CD1c-positive myeloid dendritic cell (primary cell): ENCODE measurements around the gene VEGFB.

Experiments
- DNase-seq: peaks from one replicate; pipeline ENCODE4 v3.0.0-alpha.2; 2016; ENCODE audit errors: extremely low spot score

The VEGFB gene

DNA sequence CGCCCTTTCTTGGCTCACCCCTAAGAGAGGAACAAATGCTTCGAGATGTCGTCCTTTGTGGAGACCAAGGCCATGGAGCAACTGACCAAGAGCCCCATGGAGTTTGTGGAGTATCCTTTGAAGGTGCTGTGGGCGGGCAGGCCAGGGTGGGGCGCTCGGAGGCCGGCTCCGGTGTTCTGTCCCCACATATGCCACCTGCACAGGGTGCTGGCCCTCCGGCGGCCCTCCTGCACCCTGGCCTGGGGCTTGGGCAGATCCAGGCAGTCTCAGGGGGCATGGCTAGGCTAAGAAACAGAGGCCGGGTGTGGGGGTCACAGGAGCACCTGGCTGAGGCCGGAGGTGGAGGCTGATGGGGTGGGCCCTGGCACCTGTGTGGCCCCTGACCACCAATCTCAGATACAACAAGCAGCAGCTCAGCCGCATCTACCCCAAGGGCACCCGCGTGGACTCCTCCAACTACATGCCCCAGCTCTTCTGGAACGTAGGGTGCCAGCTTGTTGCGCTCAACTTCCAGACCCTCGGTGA is 27.2 kb downstream of the VEGFB start:
- no peak for DNase-seq

GRCh38 chr11:64262271-64263002 is 28.1 kb downstream of the VEGFB start:
- no peak for DNase-seq

- no peak for DNase-seq
Measured at GRCh38 chr11:64263021-64263946, 28.9 kb downstream of the VEGFB start.

DNA sequence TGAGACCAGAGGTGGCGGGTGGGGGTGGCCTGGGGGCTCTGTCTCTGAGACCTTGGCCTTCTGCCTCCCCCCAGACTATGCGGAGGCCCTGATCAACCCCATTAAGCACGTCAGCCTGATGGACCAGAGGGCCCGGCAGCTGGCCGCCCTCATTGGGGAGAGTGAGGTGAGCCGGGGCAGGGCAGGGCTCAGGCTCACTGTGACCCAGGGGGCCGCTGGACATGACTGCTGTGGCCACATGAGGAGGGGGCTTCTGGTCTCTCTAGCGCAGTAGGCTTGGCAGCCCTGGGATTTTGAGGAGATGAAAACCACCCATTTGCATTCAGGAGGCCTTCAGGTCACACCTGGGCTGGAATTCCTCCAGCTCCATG is 29.5 kb downstream of the VEGFB start:
- DNase-seq = no peak

DNA sequence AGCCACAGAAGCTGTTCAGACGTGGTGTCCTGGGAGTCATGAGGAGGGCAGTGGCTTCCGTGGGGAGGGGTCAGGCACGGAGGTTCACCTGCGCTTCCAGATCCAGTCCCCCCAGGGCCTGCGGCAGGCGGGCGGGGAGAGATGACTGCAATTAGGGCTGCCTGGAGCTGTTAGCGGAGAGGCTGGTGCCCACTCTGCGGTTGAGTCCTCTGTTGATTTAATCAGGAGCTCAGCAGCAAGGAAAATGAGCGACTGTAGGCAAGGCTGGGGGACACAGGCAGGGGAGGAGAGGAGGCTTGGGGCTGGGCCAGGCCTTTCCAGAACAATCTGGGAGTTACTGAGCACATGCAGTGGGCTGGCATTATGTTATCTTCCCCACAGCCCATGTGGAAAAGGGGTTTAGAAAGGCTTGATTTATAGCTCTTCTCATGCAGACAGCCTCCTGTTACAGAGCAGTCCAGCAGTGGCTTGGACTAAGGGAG is 30.0 kb downstream of the VEGFB start:
- no peak for DNase-seq

DNA sequence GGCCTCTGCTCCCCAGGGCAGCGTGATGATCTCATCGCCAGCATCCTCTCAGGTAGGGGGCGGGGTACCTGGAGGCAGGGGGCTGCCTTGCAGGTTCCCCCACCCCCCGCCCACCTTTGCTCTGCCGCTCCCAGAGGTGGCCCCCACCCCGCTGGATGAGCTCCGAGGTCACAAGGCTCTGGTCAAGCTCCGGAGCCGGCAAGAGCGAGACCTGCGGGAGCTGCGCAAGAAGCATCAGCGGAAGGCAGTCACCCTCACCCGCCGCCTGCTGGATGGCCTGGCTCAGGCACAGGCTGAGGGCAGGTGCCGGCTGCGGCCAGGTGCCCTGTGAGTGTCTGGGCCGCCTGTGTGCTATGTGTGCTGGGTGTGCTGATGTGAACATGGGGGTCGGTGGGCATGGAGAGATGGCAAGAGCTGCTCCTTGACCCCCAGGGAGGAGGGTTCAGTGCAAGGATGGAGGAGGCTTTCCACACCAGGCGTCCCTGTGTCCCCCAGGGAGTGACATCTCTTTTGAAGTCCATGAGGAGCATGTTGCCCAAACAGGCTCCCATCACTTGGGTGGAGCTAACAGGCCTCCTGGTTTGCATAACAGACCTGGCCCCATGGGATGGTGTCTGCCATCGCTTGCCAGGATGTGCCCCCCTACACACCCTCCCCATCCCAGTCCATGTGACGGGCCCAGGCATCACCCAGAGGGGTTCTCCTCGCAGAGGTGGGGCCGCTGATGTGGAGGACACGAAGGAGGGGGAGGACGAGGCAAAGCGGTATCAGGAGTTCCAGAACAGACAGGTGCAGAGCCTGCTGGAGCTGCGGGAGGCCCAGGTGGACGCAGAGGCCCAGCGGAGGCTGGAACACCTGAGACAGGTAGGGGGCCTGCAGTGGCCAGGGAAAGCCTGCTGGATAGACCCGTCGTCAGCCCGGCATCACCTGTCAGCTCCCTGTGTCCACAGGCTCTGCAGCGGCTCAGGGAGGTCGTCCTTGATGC is 31.1 kb downstream of the VEGFB start:
- DNase-seq = no peak

DNA sequence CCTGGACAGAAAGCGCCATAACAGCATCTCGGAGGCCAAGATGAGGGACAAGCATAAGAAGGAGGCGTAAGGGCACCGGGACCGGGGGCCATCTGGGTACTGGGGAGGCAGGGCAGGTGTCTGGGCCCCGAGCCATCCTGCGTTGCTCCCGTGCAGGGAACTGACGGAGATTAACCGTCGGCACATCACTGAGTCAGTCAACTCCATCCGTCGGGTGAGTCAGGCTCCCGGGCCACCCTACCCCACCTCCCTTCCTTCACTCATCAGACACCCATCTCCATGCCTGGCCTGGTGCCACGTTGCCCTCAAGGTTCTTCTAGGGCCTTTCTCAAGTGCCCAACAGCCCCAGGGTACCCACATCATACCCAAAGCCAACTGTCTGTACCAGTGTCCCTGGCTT is 32.0 kb downstream of the VEGFB start:
- no peak for DNase-seq

- DNase-seq = no peak
Measured at GRCh38 chr11:64267207-64267945, 33.0 kb downstream of the VEGFB start.

DNA sequence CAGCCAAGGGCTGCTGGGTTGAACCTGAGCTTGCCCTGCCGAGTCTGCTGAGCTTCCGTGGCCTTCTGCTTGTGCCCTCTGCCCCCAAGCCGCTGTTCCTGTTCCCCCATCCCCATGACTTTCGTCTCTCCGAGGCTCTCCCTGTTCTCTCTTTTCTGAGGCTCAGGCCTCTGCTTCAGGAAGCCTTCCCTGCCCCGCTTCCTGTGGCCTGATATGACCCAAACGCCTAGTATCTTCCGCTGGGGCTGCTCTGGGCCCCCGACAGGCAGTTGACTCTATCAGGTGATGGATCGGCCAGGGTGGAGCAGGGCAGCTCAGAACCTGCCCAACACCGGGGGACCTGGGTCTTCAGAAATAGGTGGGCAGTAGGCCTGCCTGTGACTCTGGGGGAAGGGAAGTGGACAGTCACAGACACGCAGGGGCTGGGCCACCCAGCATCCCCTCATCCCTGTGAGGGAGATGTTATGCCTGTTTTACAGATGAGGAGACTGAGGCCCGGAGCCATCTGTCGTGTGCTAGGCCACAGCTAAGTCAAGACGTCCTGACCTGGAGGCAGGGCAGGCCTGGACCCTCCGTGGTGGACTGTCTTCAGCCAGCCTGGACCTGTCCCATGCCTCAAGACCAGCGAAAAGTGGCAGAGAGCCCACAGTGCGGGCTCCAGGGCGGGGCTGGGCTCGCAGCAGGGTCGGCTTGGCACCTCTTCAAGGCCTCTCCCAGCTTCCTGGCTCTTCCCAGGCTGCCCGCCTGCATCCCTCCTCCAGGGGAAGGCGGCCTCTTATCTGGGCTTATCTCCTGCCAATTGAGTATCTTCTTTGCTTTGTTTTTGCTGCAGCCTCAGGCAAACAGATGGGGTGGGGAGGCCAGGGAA is 33.9 kb downstream of the VEGFB start:
- peak; percentile 50 for DNase-seq

- peak; percentile 65 for DNase-seq
Measured at GRCh38 chr11:64268893-64269539, 34.6 kb downstream of the VEGFB start.

DNA sequence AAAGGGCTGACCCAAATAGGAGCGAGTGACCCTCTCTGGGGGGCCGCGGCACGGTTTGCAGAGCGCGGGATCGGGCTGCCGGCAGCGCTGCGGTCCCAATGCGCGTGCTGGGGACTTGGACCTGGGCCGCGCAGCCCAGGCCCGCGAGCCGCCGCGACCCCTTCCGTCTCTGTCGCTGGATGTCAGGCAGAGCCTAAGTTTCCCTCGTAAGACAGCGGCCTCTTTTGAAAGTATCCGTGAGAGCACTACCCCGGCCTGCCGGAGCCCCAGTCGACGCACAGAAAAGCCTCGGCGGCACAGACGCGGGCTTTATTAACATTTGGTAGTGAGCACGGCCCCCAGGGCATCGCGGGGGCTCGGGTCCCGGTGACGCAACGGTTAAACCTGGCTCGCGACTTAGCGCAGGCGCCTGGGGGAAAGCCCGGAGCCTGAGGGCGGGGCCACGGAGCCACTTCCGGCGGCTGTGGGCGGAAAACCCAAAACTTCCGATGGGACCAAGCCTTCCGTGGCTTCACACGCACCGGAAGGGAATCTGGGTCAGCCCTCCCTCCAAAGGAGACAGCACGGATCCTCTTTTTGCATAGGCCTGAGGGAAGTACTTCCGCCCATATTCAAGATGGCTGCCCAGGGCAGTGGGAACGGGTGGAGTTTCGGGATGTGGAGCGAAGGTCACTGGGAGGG is 35.3 kb downstream of the VEGFB start:
- DNase-seq = peak; percentile 99

- no peak for DNase-seq
Measured at GRCh38 chr11:64275031-64275800, 40.8 kb downstream of the VEGFB start.

GRCh38 chr11:64275841-64276240 is 41.5 kb downstream of the VEGFB start:
- no peak for DNase-seq

DNA sequence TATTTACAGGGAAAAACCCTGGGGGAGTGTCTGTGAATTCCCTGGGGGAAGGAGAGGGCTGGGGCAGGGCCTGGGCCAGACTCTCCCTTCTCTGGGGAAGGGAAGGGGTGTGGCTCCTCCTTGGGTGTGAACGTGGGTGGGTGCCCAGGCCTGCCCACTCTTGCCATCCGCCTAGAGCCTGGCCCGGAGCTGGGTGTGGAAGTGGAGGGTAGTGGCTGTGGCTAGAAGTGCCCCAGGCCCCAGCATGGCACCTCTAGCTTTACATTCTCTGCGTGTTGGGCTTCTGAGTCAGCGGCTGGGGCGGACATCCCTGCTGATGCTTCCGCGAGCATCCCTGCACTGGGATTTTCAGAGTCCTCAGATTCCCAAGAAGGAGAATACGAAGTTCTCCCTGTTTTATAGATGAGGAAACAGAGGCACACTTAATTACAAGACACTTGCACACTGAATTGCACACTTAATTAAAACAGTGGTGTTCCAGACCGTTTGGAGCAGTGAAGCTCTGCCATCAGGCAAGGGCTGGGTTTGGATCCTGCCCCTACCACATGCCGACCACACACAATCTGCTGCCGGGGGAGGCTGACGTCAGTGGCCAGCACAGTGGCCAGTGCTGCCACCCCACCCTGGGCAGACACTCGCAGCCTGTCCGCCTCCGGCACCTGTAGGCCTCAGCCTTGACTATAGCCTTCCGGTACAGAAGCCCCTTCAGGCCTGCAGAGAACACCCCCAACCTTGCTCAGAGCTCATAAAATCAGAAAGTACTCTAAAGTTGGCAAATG is 42.5 kb downstream of the VEGFB start:
- peak; percentile 29 for DNase-seq

GRCh38 chr11:64278576-64279190 is 44.3 kb downstream of the VEGFB start:
- DNase-seq = no peak

GRCh38 chr11:64281957-64282770 is 47.8 kb downstream of the VEGFB start:
- no peak for DNase-seq
